Lower lobe of right lung (tissue), 2 donors: ENCODE measurements around the gene ZCWPW1. TPM values are rescaled to one million over a fixed set of nuclear protein-coding genes. Genes with fewer than 3 reads are reported as not detected.

Experiments
- ATAC-seq, 2 donors: fragments of 200-7000 bp; cut with Tn5 transposase; one replicate each; pipeline ENCODE4 v1.9.1; 2020 to 2022; ENCODE audit warnings: mild to moderate bottlenecking in 2 of 2, moderate library complexity in 2 of 2
- DNase-seq: peaks from one replicate; pipeline ENCODE4 v3.0.0-alpha.2; 2020
- H3K27ac ChIP-seq: fragments of 200-600 bp; one replicate; pipeline ENCODE4 v1.8.0; 2022
- H3K27me3 ChIP-seq: fragments of 200-600 bp; one replicate; pipeline ENCODE4 v1.8.0; 2022; ENCODE audit warnings: low read depth
- H3K36me3 ChIP-seq: fragments of 200-600 bp; one replicate; pipeline ENCODE4 v1.8.0; 2022; ENCODE audit warnings: mild to moderate bottlenecking
- H3K4me1 ChIP-seq: fragments of 200-600 bp; one replicate; pipeline ENCODE4 v1.8.0; 2022
- H3K4me3 ChIP-seq: fragments of 200-600 bp; one replicate; pipeline ENCODE4 v1.8.0; 2022; ENCODE audit warnings: mild to moderate bottlenecking
- H3K9me3 ChIP-seq: fragments of 200-600 bp; one replicate; pipeline ENCODE4 v1.8.0; 2022
- CTCF ChIP-seq: fragments of 200-600 bp; IDR thresholded peaks from one replicate; pipeline ENCODE4 v1.8.0; 2022; ENCODE audit warnings: antibody characterized with exemption, mild to moderate bottlenecking
- intact Hi-C: fragments of 100-400 bp; cut with DNase I; formaldehyde crosslinking; loops from one replicate; pipeline ENCODE4 v1.11.0; 2022
- total RNA-seq: library from RNA; stranded (reverse); fragmentation: NEBNext Ultra II Directional; extraction: Animal tissue kit (Norgen Biotek cat#: 25700); gene quantifications from one replicate; pipeline ENCODE4 v1.2.1, GENCODE V29; 2021
- donor health status: DM: no; HTN: yes; CAD: no; lungs with severe emphysema.

ZCWPW1 gene
- total RNA-seq, 1 donor from 2014 or later = 4.9 TPM

- DNase-seq (no peak), ATAC-seq (no peak)
- Histone ChIP-seq H3K4me3 (no peak overlapping the region), H3K27me3 (no peaks in the 10 kb centered on the region), H3K9me3 (no peaks in the 10 kb centered on the region), H3K27ac (no peak overlapping the region), H3K36me3 (no peaks in the 10 kb centered on the region), H3K4me1 (no peaks in the 10 kb centered on the region)
- no peak for TF ChIP-seq CTCF
- intact Hi-C loops = no loop called here
Measured at GRCh38 chr7:100393233-100393905, 35.1 kb downstream of the ZCWPW1 start.

- no peak for TF ChIP-seq CTCF
- Histone ChIP-seq H3K4me1 (no peaks in the 10 kb centered on the region), H3K27me3 (no peaks in the 10 kb centered on the region), H3K4me3 (no peak overlapping the region), H3K27ac (no peak overlapping the region), H3K36me3 (no peaks in the 10 kb centered on the region), H3K9me3 (no peaks in the 10 kb centered on the region)
- intact Hi-C loops = no loop called here
- no peak for ATAC-seq
- no peak for DNase-seq
Measured at GRCh38 chr7:100390286-100391009, 38.1 kb downstream of the ZCWPW1 start.

- no peaks in the 10 kb centered on the region for H3K9me3 ChIP-seq
- H3K27ac ChIP-seq = no peak overlapping the region
- no peak for DNase-seq
- intact Hi-C loops = no loop called here
- H3K4me3 ChIP-seq = no peak overlapping the region
- H3K4me1 ChIP-seq = no peaks in the 10 kb centered on the region
- no peaks in the 10 kb centered on the region for H3K36me3 ChIP-seq
- no peak for TF ChIP-seq CTCF
- no peaks in the 10 kb centered on the region for H3K27me3 ChIP-seq
- ATAC-seq = no peak
Measured at GRCh38 chr7:100389437-100390088, 38.9 kb downstream of the ZCWPW1 start.

- DNase-seq = no peak
- no peaks in the 10 kb centered on the region for H3K9me3 ChIP-seq
- H3K4me1 ChIP-seq = no peaks in the 10 kb centered on the region
- no peak overlapping the region for H3K4me3 ChIP-seq
- intact Hi-C loops = no loop called here
- H3K36me3 ChIP-seq = no peaks in the 10 kb centered on the region
- ATAC-seq = no peak
- H3K27me3 ChIP-seq = no peaks in the 10 kb centered on the region
- no peak for TF ChIP-seq CTCF
- H3K27ac ChIP-seq = no peak overlapping the region
Measured at GRCh38 chr7:100387695-100388094, 40.8 kb downstream of the ZCWPW1 start.

- intact Hi-C loops = no loop called here
Measured at GRCh38 chr7:100386940-100387339, 41.6 kb downstream of the ZCWPW1 start.

More at GRCh38 chr7:100386940-100387339, 41.6 kb downstream of the ZCWPW1 start:
- no peak for TF ChIP-seq CTCF
- H3K36me3 ChIP-seq = no peaks in the 10 kb centered on the region
- no peaks in the 10 kb centered on the region for H3K4me1 ChIP-seq
- no peak overlapping the region for H3K4me3 ChIP-seq
- no peaks in the 10 kb centered on the region for H3K9me3 ChIP-seq
- ATAC-seq (no peak), DNase-seq (no peak)
- no peaks in the 10 kb centered on the region for H3K27me3 ChIP-seq
- no peak overlapping the region for H3K27ac ChIP-seq
